GM12873 (cell line): ENCODE data around the gene TLE5.

Experiments used
- TF ChIP-seq, protein P1 (sequence below): IDR thresholded peaks from 2 replicates; pipeline ENCODE4 v1.5.1; 2012; ENCODE audit warnings: low read depth, mild to moderate bottlenecking, moderate library complexity, low read length, control low read depth; ENCODE audit not compliant: insufficient read depth; ENCODE audit errors: missing control alignments

Gene TLE5

GRCh38 chr19:3003046-3003445 lies 59.2 kb downstream of the TLE5 start:
- TF ChIP-seq, protein P1, sequence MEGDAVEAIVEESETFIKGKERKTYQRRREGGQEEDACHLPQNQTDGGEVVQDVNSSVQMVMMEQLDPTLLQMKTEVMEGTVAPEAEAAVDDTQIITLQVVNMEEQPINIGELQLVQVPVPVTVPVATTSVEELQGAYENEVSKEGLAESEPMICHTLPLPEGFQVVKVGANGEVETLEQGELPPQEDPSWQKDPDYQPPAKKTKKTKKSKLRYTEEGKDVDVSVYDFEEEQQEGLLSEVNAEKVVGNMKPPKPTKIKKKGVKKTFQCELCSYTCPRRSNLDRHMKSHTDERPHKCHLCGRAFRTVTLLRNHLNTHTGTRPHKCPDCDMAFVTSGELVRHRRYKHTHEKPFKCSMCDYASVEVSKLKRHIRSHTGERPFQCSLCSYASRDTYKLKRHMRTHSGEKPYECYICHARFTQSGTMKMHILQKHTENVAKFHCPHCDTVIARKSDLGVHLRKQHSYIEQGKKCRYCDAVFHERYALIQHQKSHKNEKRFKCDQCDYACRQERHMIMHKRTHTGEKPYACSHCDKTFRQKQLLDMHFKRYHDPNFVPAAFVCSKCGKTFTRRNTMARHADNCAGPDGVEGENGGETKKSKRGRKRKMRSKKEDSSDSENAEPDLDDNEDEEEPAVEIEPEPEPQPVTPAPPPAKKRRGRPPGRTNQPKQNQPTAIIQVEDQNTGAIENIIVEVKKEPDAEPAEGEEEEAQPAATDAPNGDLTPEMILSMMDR: no peak
